Neural progenitor cell (in vitro differentiated cells): ENCODE results near the gene HECTD4.

Experiments used
- CTCF ChIP-seq: fragments of 200-600 bp; sonication (generic); IDR thresholded peaks from 2 replicates; pipeline ENCODE4 v1.5.1; 2017; ENCODE audit warnings: antibody characterized with exemption, mild to moderate bottlenecking
- EZH2 ChIP-seq: fragments of 200-600 bp; sonication (generic); IDR thresholded peaks from 2 replicates; pipeline ENCODE4 v1.6.1; 2017; ENCODE audit warnings: antibody characterized with exemption, mild to moderate bottlenecking, moderate library complexity

- peak; percentile 24 for TF ChIP-seq CTCF
- no peak for TF ChIP-seq EZH2
These were observed 37.3 kb upstream of the HECTD4 start for GRCh38 chr12:112419297-112420133.
